ENCODE measurements around the gene IFT88. TPM values are rescaled to one million over a fixed set of nuclear protein-coding genes. Genes with fewer than 3 reads are reported as not detected.
A peak's percentile ranks its signal among the peaks of the same experiment; 100 is the strongest.

The IFT88 gene
- total and polyA plus RNA-seq, 9 of the 15 experiments (the other 6 are each of a cell fraction or from before 2014, with no cell fraction given), result 8.3 to 13.5 (median 10.0) TPM

GRCh38 chr13:20525601-20526544 lies 41.1 kb upstream of the IFT88 start, which contains the start of gene CRYL1 (continued):
- TF ChIP-seq NUFIP1 (IDR thresholded peaks at IDR 0.05; ENCODE audit: partially characterized antibody), result no peak
- TF ChIP-seq, protein P1, sequence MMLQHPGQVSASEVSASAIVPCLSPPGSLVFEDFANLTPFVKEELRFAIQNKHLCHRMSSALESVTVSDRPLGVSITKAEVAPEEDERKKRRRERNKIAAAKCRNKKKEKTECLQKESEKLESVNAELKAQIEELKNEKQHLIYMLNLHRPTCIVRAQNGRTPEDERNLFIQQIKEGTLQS (IDR thresholded peaks at IDR 0.05), result no peak
- TF ChIP-seq, protein P1 (CRISPR knock-in tag; conservative IDR thresholded peaks at IDR 0.05), result no peak
- TF ChIP-seq SRF (CRISPR knock-in tag; IDR thresholded peaks at IDR 0.05), result no peak
- peak in 2 of 3 experiments; percentile 69 to 74 for TF ChIP-seq YY1 (IDR thresholded peaks at IDR 0.05; ENCODE audit: borderline replicate concordance in 1 of 3, control insufficient read depth in 1 of 3, extremely low read depth in 1 of 3, insufficient read depth in 3 of 3, insufficient read length in 1 of 3, insufficient replicate concordance in 2 of 3, low read depth in 1 of 3, low read length in 2 of 3)
- TF ChIP-seq ESRRA (IDR thresholded peaks at IDR 0.05; ENCODE audit: borderline replicate concordance, low read depth), result no peak
- no peak for TF ChIP-seq TSC22D4 (tag; IDR thresholded peaks at IDR 0.05)
- no peak for TF ChIP-seq ATF1 (CRISPR knock-in tag; IDR thresholded peaks at IDR 0.05)
- peak; percentile 49 for TF ChIP-seq ATF1 (tag; IDR thresholded peaks at IDR 0.05)
- no peak for TF ChIP-seq TRIM25 (IDR thresholded peaks at IDR 0.05; ENCODE audit: borderline replicate concordance)
- TF ChIP-seq, protein P2, sequence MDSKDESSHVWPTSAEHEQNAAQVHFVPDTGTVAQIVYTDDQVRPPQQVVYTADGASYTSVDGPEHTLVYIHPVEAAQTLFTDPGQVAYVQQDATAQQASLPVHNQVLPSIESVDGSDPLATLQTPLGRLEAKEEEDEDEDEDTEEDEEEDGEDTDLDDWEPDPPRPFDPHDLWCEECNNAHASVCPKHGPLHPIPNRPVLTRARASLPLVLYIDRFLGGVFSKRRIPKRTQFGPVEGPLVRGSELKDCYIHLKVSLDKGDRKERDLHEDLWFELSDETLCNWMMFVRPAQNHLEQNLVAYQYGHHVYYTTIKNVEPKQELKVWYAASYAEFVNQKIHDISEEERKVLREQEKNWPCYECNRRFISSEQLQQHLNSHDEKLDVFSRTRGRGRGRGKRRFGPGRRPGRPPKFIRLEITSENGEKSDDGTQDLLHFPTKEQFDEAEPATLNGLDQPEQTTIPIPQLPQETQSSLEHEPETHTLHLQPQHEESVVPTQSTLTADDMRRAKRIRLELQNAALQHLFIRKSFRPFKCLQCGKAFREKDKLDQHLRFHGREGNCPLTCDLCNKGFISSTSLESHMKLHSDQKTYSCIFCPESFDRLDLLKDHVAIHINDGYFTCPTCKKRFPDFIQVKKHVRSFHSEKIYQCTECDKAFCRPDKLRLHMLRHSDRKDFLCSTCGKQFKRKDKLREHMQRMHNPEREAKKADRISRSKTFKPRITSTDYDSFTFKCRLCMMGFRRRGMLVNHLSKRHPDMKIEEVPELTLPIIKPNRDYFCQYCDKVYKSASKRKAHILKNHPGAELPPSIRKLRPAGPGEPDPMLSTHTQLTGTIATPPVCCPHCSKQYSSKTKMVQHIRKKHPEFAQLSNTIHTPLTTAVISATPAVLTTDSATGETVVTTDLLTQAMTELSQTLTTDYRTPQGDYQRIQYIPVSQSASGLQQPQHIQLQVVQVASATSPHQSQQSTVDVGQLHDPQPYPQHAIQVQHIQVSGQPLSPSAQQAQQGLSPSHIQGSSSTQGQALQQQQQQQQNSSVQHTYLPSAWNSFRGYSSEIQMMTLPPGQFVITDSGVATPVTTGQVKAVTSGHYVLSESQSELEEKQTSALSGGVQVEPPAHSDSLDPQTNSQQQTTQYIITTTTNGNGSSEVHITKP (IDR thresholded peaks at IDR 0.05; ENCODE audit: partially characterized antibody), result peak; percentile 28

All from K562 (cell line).